Sigmoid colon (tissue), 4 donors: Measurements from ENCODE around the gene CAD.

ENCODE experiments used
- POLR2A ChIP-seq, 2 donors: fragments of 450-650 bp; IDR thresholded peaks; one replicate each; pipeline ENCODE4 v1.6.1; 2016; ENCODE audit warnings: antibody characterized with exemption in 2 of 2, mild to moderate bottlenecking in 2 of 2, moderate library complexity in 2 of 2
- POLR2AphosphoS5 ChIP-seq, 4 donors: sonication (generic); formaldehyde crosslinking; IDR thresholded peaks; one replicate each; pipeline ENCODE4 v1.6.1; 2017; ENCODE audit warnings: antibody characterized with exemption in 4 of 4

- no peak for TF ChIP-seq POLR2A (IDR thresholded peaks at IDR 0.05)
- TF ChIP-seq POLR2AphosphoS5 (IDR thresholded peaks at IDR 0.05): no peak
Measured at GRCh38 chr2:27264253-27264752, 47.1 kb downstream of the CAD start.
